Epithelial cell of proximal tubule (primary cell): ENCODE measurements around the gene PPY. TPM values are rescaled to one million over a fixed set of nuclear protein-coding genes. Genes with fewer than 3 reads are reported as not detected.

Experiments used
- DNase-seq: peaks from one replicate; pipeline ENCODE4 v3.0.0-alpha.2; 2011; ENCODE audit warnings: low read depth
- H3K4me3 ChIP-seq: 2 replicates; pipeline ENCODE4 v1.5.1; 2011; ENCODE audit warnings: low read depth, mild to moderate bottlenecking, low read length
- total RNA-seq: library from RNA; depleted of rRNA; stranded (reverse); fragments of >200 nt; gene quantifications from 2 replicates; pipeline ENCODE4 v1.2.3, GENCODE V29; 2015
- TF ChIP-seq, protein P1 (sequence below): conservative IDR thresholded peaks from 2 replicates; pipeline ENCODE4 v1.5.1; 2012; ENCODE audit warnings: low read depth, mild to moderate bottlenecking, low read length

PPY gene
- total RNA-seq, 1 donor from 2014 or later = not detected

DNA sequence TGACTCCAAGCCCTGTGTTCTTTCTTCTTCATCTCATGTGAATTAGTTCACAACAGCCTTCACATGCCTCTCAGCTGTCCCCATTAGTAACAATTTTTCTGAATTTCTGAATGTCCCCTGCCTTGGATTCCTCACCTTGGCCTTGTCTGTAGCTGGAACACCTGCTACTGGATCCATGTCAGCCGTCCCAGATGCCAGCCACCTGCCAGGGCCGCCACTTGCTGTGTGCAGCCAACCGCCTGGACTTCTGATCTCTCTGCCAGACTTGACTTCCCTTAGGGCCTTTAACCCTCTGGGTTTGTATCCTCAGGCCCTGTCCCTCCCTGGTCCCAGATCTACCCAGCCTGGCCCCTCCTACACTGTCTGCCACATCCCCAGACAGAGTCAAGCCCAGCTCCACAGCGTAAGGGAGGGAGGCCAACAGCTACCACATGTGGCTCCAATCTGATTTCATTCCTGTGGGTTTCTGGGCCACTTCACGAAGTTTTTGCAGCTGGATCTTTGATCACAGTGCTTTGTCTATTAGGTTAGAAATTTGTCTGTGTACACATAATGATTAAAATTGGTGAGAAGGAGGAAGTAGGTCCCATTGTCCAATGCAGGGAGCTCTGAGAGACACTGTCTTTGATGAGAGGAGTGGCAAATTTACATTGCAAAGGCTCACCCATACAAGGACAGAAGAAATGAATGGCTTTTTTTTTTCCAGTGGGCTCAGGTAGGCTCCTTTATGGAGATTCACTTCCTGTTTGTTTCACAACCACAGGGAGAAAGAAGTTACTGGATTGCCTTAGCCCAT lies 50.2 kb downstream of the PPY start:
- DNase-seq = no peak
- no peak overlapping the region for H3K4me3 ChIP-seq
- TF ChIP-seq, protein P1, sequence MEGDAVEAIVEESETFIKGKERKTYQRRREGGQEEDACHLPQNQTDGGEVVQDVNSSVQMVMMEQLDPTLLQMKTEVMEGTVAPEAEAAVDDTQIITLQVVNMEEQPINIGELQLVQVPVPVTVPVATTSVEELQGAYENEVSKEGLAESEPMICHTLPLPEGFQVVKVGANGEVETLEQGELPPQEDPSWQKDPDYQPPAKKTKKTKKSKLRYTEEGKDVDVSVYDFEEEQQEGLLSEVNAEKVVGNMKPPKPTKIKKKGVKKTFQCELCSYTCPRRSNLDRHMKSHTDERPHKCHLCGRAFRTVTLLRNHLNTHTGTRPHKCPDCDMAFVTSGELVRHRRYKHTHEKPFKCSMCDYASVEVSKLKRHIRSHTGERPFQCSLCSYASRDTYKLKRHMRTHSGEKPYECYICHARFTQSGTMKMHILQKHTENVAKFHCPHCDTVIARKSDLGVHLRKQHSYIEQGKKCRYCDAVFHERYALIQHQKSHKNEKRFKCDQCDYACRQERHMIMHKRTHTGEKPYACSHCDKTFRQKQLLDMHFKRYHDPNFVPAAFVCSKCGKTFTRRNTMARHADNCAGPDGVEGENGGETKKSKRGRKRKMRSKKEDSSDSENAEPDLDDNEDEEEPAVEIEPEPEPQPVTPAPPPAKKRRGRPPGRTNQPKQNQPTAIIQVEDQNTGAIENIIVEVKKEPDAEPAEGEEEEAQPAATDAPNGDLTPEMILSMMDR = no peak

Other genes with a start within 250 kb of the PPY start
- gene SOST, start 183.7 kb downstream of the PPY start, total RNA-seq = not detected in 2 replicates
- 46.3 and 47.5 TPM in 2 replicates for gene DUSP3, start 163.5 kb downstream of the PPY start, total RNA-seq
- gene CFAP97D1, start 162.0 kb downstream of the PPY start, total RNA-seq = not detected in 2 replicates
- gene MPP3, start 109.3 kb downstream of the PPY start, total RNA-seq = 8.6 and 10.8 TPM in 2 replicates
- not detected in 2 replicates for gene CD300LG, start 95.3 kb downstream of the PPY start, total RNA-seq
- 2.5 and 14.1 TPM in 2 replicates for gene MPP2, start 34.9 kb downstream of the PPY start, total RNA-seq
- gene PYY, start 11.5 kb upstream of the PPY start, total RNA-seq = not detected in 2 replicates
- 14.1 and 21.0 TPM in 2 replicates for gene NAGS, start 62.1 kb upstream of the PPY start, total RNA-seq
- gene TMEM101, start 72.5 kb upstream of the PPY start, total RNA-seq = 38.2 and 42.9 TPM in 2 replicates
- gene LSM12, start 124.2 kb upstream of the PPY start, total RNA-seq = 58.5 and 75.8 TPM in 2 replicates
- gene G6PC3, start 128.3 kb upstream of the PPY start, total RNA-seq = 42.4 and 56.7 TPM in 2 replicates
- 7.3 and 13.5 TPM in 2 replicates for gene HDAC5, start 181.2 kb upstream of the PPY start, total RNA-seq
- gene HROB, start 199.5 kb upstream of the PPY start, total RNA-seq = 12.0 and 12.9 TPM in 2 replicates
- gene ASB16, start 228.2 kb upstream of the PPY start, total RNA-seq = not detected in 2 replicates
- gene TMUB2, start 244.5 kb upstream of the PPY start, total RNA-seq = 19.1 and 26.3 TPM in 2 replicates